HepG2 (cell line): ENCODE results near the gene NFATC3. TPM values are rescaled to one million over a fixed set of nuclear protein-coding genes. Genes with fewer than 3 reads are reported as not detected.

Experiments used
- CAMTA2 ChIP-seq: sonication (generic); formaldehyde crosslinking; IDR thresholded peaks from 2 replicates; pipeline ENCODE4 v1.4.0; 2020; ENCODE audit warnings: mild to moderate bottlenecking, missing genetic modification reagents, borderline replicate concordance
- CEBPZ ChIP-seq: IDR thresholded peaks from 2 replicates; pipeline ENCODE4 v1.6.1; 2012; ENCODE audit warnings: low read length, improper control_type of control experiment
- CREB1 ChIP-seq, 2 experiments: fragments of 450-650 bp in 1 of 2; IDR thresholded peaks; 2 replicates each; pipeline ENCODE4 v1.6.1; 2016 to 2017; ENCODE audit warnings: control low read depth in 1 of 2, mild to moderate bottlenecking in 1 of 2, missing compliant biosample characterization in 1 of 2, missing genetic modification characterization in 1 of 2
- CREB3 ChIP-seq: sonication (generic); formaldehyde crosslinking; IDR thresholded peaks from 2 replicates; pipeline ENCODE4 v1.5.0; 2020; ENCODE audit warnings: missing genetic modification reagents
- HBP1 ChIP-seq: IDR thresholded peaks from 2 replicates; pipeline ENCODE4 v1.6.1; 2016; ENCODE audit warnings: low read depth, control low read depth
- KMT2A ChIP-seq: sonication (generic); formaldehyde crosslinking; IDR thresholded peaks from 2 replicates; pipeline ENCODE4 v1.4.0; 2020; ENCODE audit warnings: missing genetic modification reagents
- MATR3 ChIP-seq: sonication (generic); formaldehyde crosslinking; IDR thresholded peaks from 2 replicates; pipeline ENCODE4 v1.4.0; 2020; ENCODE audit warnings: missing genetic modification reagents
- MED1 ChIP-seq: sonication (generic); formaldehyde crosslinking; IDR thresholded peaks from 2 replicates; pipeline ENCODE4 v1.4.0; 2020; ENCODE audit warnings: missing genetic modification reagents
- MTA3 ChIP-seq: sonication (generic); formaldehyde crosslinking; IDR thresholded peaks from 2 replicates; pipeline ENCODE4 v1.4.0; 2020; ENCODE audit warnings: missing genetic modification reagents
- MTF1 ChIP-seq: sonication (generic); formaldehyde crosslinking; IDR thresholded peaks from 2 replicates; pipeline ENCODE4 v1.5.0; 2020; ENCODE audit warnings: missing genetic modification reagents
- PLSCR1 ChIP-seq: sonication (generic); formaldehyde crosslinking; IDR thresholded peaks from 2 replicates; pipeline ENCODE4 v1.5.0; 2020; ENCODE audit warnings: missing genetic modification reagents, mild to moderate bottlenecking, borderline replicate concordance
- STAG1 ChIP-seq: sonication (generic); formaldehyde crosslinking; IDR thresholded peaks from 2 replicates; pipeline ENCODE4 v1.4.0; 2020; ENCODE audit warnings: missing genetic modification reagents
- TARDBP ChIP-seq: sonication (generic); formaldehyde crosslinking; IDR thresholded peaks from 2 replicates; pipeline ENCODE4 v1.8.0; 2022; ENCODE audit warnings: mild to moderate bottlenecking, missing genetic modification reagents
- TMF1 ChIP-seq: sonication (generic); formaldehyde crosslinking; IDR thresholded peaks from 2 replicates; pipeline ENCODE4 v1.8.1; 2022; ENCODE audit warnings: low read depth, missing genetic modification reagents
- ZBTB4 ChIP-seq: sonication (generic); formaldehyde crosslinking; IDR thresholded peaks from 2 replicates; pipeline ENCODE4 v1.4.0; 2020; ENCODE audit warnings: missing genetic modification reagents, mild to moderate bottlenecking, borderline replicate concordance
- ZFX ChIP-seq: sonication (generic); formaldehyde crosslinking; IDR thresholded peaks from 2 replicates; pipeline ENCODE4 v1.4.0; 2020; ENCODE audit warnings: mild to moderate bottlenecking, low read depth, missing genetic modification reagents, moderate library complexity
- ZNF12 ChIP-seq: sonication (generic); formaldehyde crosslinking; IDR thresholded peaks from 2 replicates; pipeline ENCODE4 v1.5.0; 2020; ENCODE audit warnings: missing genetic modification reagents
- ZNF333 ChIP-seq: sonication (generic); formaldehyde crosslinking; IDR thresholded peaks from 2 replicates; pipeline ENCODE4 v1.4.0; 2020; ENCODE audit warnings: mild to moderate bottlenecking, missing genetic modification reagents, borderline replicate concordance
- ZNF468 ChIP-seq: sonication (generic); formaldehyde crosslinking; IDR thresholded peaks from 2 replicates; pipeline ENCODE4 v1.8.0; 2022; ENCODE audit warnings: mild to moderate bottlenecking, moderate library complexity, missing genetic modification reagents
- ZNF549 ChIP-seq: sonication (generic); formaldehyde crosslinking; IDR thresholded peaks from 2 replicates; pipeline ENCODE4 v1.5.0; 2020; ENCODE audit warnings: missing genetic modification reagents
- ZNF556 ChIP-seq: sonication (generic); formaldehyde crosslinking; IDR thresholded peaks from 2 replicates; pipeline ENCODE4 v1.4.0; 2020; ENCODE audit warnings: mild to moderate bottlenecking, missing genetic modification reagents, borderline replicate concordance
- ZSCAN31 ChIP-seq: sonication (generic); formaldehyde crosslinking; IDR thresholded peaks from 2 replicates; pipeline ENCODE4 v1.5.0; 2020; ENCODE audit warnings: low read depth, mild to moderate bottlenecking, missing genetic modification reagents
- polyA plus RNA-seq, 8 experiments: library from polyadenylated mRNA; depleted of rRNA in 3 of 8; stranded (reverse) in 7 of 8; unstranded in 1 of 8; fragments of >200 nt; fragmentation: Illumina TruSeq in 4 of 8; extraction: Trizol in 4 of 8; gene quantifications; 2 replicates each; pipeline versions ENCODE4 v1.2.1 to v1.2.3, GENCODE V29; 2011 to 2016; ENCODE audit warnings: low read depth in 4 of 8, missing spikeins in 1 of 8, mixed read lengths in 1 of 8; ENCODE audit not compliant: insufficient read depth in 1 of 8
- total RNA-seq, 5 experiments: library from RNA; depleted of rRNA; stranded (reverse); fragments of >200 nt; fragmentation: Illumina TruSeq; extraction: Trizol; gene quantifications; 2 replicates each; pipeline ENCODE4 v1.2.3, GENCODE V29; 2016; ENCODE audit warnings: low read depth in 1 of 5

NFATC3 gene
- total and polyA plus RNA-seq, 2 of the 13 experiments (the other 11 are each of a cell fraction or from before 2014, with no cell fraction given): 52.6 to 62.7 TPM

GRCh38 chr16:68238029-68238345 is 152.8 kb downstream of the NFATC3 start (continued):
- no peak for TF ChIP-seq CEBPZ
- TF ChIP-seq MATR3: no peak
- TF ChIP-seq ZSCAN31 (CRISPR knock-in tag): no peak
- 0 out of 2 replicates have a peak, but pooled peaks have one; percentile 61 for TF ChIP-seq ZBTB4 (CRISPR knock-in tag)
- no peak for TF ChIP-seq ZNF549 (CRISPR knock-in tag)
- TF ChIP-seq CREB1 (IDR thresholded peaks at IDR 0.05): no peak
- no peak for TF ChIP-seq CREB1 (CRISPR knock-in tag; IDR thresholded peaks at IDR 0.05)
- TF ChIP-seq HBP1 (CRISPR knock-in tag): no peak
- TF ChIP-seq MED1 (CRISPR knock-in tag): no peak
- no peak for TF ChIP-seq ZNF12 (CRISPR knock-in tag)
- TF ChIP-seq CREB3 (CRISPR knock-in tag): no peak
- no peak for TF ChIP-seq ZNF468 (CRISPR knock-in tag)
- no peak for TF ChIP-seq STAG1 (CRISPR knock-in tag)
- no peak for TF ChIP-seq ZNF556 (CRISPR knock-in tag)
- TF ChIP-seq CAMTA2: 0 out of 2 replicates have a peak, but pooled peaks have one; percentile 63
- TF ChIP-seq ZFX (CRISPR knock-in tag): no peak
- no peak for TF ChIP-seq PLSCR1
- TF ChIP-seq TARDBP (CRISPR knock-in tag): 0 out of 2 replicates have a peak, but pooled peaks have one; percentile 2
- TF ChIP-seq ZNF333 (CRISPR knock-in tag): peak; percentile 56; the same call in 1 of the 2 replicates
- 0 out of 2 replicates have a peak, but pooled peaks have one; percentile 62 for TF ChIP-seq MTA3
- TF ChIP-seq KMT2A: no peak
- TF ChIP-seq MTF1 (CRISPR knock-in tag): no peak
- 0 out of 2 replicates have a peak, but pooled peaks have one; percentile 46 for TF ChIP-seq TMF1
